ENCODE measurements around the gene PCYT1A. TPM values are rescaled to one million over a fixed set of nuclear protein-coding genes. Genes with fewer than 3 reads are reported as not detected.
"Not testable (repeated sequence)": the region's sequence is repeated elsewhere in the genome, so short reads cannot be mapped to it uniquely, and the experiment has no call there.

PCYT1A gene
- total RNA-seq, 2 experiments from 2014 or later: 52.9 to 53.8 TPM

DNA sequence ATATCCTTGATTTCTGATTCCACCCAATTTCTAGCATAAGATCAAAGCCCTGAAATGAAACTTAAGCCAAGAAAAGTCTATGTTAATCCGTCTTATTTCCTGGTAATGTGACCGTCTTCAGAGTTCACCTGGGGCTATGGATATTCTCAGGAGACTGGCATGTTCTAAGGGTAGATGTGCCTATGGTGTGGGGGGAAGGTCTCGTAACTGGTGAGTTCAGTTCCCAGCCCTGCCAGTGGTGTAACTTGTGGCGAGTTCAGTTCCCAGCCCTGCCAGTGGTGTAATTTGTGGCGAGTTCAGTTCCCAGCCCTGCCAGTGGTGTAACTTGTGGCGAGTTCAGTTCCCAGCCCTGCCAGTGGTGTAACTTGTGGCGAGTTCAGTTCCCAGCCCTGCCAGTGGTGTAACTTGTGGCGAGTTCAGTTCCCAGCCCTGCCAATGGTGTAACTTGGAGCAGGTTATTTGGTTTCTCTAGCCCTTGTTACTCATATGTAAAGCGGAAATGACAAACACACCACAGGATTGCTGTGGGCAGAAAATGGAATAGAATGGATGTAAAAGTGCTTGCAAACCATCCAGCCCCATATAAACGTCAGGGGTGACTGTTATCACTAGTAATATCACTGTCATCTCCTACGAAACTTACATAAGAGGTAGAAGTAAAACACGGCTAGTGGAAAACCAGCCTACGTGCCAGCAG, 40.8 kb downstream of the PCYT1A start:
- CTCF ChIA-PET: no interaction called here
- POLR2A ChIA-PET: no interaction called here

- POLR2A ChIA-PET, CTCF ChIA-PET: not testable (repeated sequence)
These were observed 43.4 kb downstream of the PCYT1A start for GRCh38 chr3:196244166-196244565.

DNA sequence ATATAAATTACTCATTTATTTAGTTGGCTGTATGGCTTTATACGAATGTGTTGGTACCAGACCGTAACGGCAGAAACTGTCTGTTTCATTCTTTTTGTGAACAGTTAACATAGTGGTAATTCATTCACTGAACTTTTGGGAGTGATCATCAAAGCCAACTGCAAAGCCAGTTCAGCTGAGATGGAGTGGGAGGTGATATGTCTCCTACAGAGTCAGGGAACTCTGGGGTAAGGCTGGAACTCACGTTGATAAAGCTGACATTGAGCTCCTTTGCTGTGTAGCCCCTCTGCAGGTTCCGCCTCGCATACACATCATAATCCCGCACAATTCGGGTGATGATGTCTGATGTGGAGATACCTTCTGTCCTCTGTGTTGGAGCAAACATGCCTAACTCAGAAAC, 45.8 kb downstream of the PCYT1A start:
- ChIA-PET POLR2A (no interaction called here), CTCF (no interaction called here)

- CTCF ChIA-PET: interaction anchor here (1.2 kb wide), 1 partner anchor 328 kb away, joined by 3 read pairs; the partner anchor contains the start of genes FBXO45 and WDR53
These were observed 47.1 kb downstream of the PCYT1A start for GRCh38 chr3:196240424-196240823.

DNA sequence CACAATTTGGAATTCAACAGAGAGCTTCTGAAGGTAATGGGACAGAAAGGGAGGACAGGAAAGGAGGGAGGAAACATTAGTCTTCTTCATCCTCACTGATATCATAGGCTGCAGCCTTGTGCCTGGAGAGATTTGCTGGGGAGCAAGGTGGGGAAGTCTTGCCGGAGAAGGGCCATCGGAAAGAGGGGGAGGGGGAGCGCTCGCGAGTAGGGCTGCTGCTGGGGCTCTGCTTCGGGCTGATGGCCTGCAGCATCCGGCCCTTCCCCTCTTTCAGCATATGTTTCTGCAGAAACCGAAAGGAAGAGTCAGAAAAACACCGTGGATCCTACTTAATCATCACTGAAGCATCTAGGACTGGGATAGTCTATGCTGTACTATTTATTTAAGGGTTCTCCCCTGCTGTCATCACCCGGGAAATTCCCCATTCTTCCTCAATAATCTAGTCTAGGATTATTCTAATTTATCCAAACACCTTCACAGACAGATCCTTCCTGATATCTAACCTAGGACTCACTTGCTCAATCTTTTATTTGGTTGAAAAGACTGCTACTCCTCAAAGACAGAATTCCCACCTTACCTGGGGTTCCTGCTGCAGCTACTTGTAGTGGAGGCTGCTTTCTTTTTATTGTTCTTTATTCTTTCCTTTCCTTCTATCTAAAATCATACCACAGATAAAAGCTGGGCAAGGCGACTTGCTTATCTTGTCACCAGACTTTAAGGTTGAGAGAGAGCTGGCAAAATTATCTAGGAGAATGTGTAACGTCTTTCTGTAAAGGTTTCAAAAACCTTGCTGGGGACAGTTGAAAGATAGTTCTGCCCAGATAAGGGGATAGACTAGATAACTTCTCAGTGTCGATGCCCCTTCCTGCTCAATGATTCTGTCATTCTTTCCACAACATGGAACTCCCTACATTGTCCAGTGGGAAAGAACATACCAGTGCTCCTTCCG, 48.6 kb downstream of the PCYT1A start:
- ChIA-PET CTCF (no interaction called here), POLR2A (no interaction called here)

More at GRCh38 chr3:196240424-196240823, 47.1 kb downstream of the PCYT1A start:
- POLR2A ChIA-PET: no interaction called here

DNA sequence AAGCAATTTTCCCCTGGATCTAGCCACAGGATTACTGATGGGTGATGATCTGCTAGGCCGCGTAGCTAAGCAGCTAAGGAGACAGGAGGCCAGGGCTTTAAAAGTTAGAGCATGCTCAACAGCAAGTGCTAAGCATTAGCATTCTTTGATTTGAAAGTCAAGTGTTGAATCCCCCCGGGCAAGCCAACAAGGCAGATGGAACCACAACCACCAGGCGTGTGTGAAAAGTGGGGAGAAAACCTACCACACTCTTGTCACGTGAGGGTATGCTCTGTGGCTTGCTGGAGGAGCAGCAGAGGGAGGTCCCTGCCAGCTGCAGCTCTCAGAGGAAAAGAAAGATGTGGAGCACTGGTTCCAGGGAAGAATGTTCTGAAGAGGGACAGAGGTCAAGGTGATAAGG, 50.3 kb downstream of the PCYT1A start:
- CTCF ChIA-PET: interaction anchor here (0.6 kb wide), 1 partner anchor 62 kb away, joined by 3 read pairs; no protein-coding TSS in a partner anchor
- POLR2A ChIA-PET: no interaction called here

GRCh38 chr3:196236223-196236622, 51.3 kb downstream of the PCYT1A start:
- ChIA-PET CTCF (interaction anchor here (2.2 kb wide), 1 partner anchor 17 kb away, joined by 6 read pairs; no protein-coding TSS in a partner anchor), POLR2A (no interaction called here)

GRCh38 chr3:196235452-196236122, 51.9 kb downstream of the PCYT1A start:
- POLR2A ChIA-PET: no interaction called here

GRCh38 chr3:196232882-196233251, 54.7 kb downstream of the PCYT1A start:
- ChIA-PET POLR2A (no interaction called here), CTCF (no interaction called here)

More at GRCh38 chr3:196235452-196236122, 51.9 kb downstream of the PCYT1A start:
- CTCF ChIA-PET: interaction anchor here (0.6 to 2.2 kb wide), 3 partner anchors 18 to 78 kb away, joined by 3 to 6 read pairs (median 5); no protein-coding TSS in a partner anchor

- ChIA-PET CTCF (no interaction called here), POLR2A (no interaction called here)
These were observed 55.2 kb downstream of the PCYT1A start for GRCh38 chr3:196232154-196232881.

DNA sequence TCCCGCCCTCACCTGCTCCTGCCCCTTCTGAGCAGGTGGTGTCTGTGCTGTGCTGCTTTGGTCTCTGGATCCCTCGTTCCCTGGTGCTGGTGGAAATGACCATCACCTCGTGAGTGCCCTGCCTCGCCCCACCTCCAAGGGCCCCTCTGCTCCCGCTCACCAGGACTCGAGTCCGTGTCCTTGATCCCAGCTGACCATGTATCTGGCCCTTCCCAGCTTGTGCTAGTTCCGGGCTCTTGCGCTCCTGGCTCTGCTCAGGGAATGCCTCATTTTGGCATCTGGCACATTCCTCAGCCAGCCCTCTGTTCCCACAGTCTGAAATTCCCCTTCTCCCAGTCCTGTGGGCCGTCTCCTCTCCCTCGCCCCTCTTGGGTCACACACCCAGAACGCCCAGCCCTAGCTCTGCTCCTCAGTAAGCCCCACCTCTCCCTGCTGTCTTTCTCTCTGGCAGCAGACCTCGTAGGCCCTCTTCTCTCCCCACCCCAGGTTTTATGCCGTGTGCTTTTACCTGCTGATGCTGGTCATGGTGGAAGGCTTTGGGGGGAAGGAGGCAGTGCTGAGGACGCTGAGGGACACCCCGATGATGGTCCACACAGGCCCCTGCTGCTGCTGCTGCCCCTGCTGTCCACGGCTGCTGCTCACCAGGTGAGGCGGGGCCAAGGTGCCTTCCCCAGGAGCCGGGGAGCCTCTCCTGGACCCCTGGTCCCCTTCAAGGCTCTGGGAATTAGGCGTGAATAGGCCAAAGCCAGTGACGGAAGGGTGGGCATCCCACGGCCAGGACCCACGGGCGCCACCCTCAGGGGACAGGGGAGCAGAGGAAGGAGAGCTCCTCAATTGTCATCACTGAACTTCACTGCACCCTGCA, 59.7 kb downstream of the PCYT1A start:
- ChIA-PET POLR2A (no interaction called here), CTCF (interaction anchor here (0.6 kb wide), 1 partner anchor 189 kb away, joined by 3 read pairs; no protein-coding TSS in a partner anchor)

GRCh38 chr3:196227121-196227561, 60.4 kb downstream of the PCYT1A start:
- POLR2A ChIA-PET: no interaction called here
- CTCF ChIA-PET: interaction anchor here (0.7 kb wide), 1 partner anchor 78 kb away, joined by 3 read pairs; no protein-coding TSS in a partner anchor

- ChIA-PET CTCF (no interaction called here), POLR2A (no interaction called here)
These were observed 61.7 kb downstream of the PCYT1A start for GRCh38 chr3:196225763-196226364.

- ChIA-PET CTCF (no interaction called here), POLR2A (no interaction called here)
These were observed 62.4 kb downstream of the PCYT1A start for GRCh38 chr3:196225086-196225485.

DNA sequence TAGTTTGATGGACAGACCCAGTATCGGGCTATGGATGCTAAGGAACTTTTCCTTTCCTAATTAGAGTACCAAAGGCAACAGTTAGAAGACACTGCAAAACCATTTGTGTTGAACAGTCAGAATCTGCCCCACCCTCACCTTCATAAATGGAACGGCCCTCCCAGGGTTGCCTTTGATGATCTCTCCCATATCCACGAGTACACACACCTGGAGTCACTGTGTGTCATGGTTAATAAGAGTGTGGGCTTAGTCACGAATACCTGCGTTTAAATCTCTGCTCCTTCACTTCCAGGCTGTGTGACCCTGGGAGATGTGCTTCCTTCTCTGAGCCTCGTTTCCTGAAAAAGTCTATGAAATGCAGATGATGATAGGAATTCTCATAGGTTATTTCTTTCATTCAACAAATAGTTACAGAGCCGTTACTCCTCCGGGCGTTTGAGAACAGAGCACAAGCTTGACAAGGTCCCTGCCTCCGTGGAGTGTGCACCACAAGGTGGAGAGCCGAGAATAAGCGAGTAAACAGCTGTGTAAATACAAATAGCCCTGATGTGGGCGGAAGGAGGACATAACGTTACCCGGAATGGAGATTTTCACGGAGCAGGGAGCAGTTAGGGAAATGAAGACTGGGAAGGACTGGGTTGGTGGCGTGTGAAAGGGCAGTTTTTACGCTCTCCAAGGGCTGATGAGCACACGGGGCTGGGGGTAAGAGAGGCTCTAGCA, 64.5 kb downstream of the PCYT1A start:
- ChIA-PET CTCF (no interaction called here), POLR2A (no interaction called here)

DNA sequence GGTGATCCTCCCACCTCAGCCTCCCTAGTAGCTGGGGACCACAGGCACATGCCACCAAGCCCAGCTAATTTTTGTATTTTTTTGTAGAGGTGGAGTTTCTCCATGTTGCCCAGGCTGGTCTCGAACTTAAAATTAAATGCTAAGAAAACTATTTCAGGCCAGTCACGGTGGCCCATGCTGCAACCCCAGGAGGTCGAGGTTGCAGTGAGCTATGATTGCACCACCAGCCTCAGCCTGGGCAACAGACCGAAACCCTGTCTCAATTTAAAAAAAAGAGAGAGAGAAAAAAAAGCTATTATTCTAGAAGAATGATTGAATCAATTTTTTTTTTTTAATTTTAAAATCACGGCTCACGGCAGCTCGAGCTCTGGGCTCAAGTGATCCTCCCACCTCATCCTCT, 66.5 kb downstream of the PCYT1A start:
- ChIA-PET CTCF (interaction anchor here (0.6 kb wide), 1 partner anchor 174 kb away, joined by 3 read pairs; no protein-coding TSS in a partner anchor), POLR2A (interaction anchor here (0.6 kb wide), 2 partner anchors 67 to 188 kb away, joined by 4 to 7 read pairs; no protein-coding TSS in a partner anchor)

DNA sequence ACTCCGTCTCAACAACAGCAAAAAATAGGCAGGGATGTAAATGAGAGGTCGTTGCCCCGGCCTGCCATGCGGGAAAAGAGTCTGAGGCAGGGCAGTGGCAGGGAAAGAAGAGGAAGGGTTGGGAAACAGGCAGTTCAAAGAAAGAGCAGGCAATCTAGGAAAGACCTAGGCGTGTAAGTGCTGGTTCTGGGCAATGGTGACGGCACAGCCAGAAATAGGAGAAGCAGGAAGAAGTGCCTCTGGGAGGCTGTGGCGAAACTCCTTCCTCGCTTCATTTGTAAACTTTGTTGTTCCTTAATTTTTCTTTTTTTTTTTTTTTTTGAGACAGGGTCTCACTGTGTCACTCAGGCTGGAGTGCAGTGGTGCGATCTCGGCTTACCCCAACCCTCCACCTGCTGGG, 66.9 kb downstream of the PCYT1A start:
- ChIA-PET POLR2A (interaction anchor here (0.6 kb wide), 1 partner anchor 68 kb away, joined by 4 read pairs; no protein-coding TSS in a partner anchor), CTCF (interaction anchor here (0.6 kb wide), 1 partner anchor 174 kb away, joined by 3 read pairs; no protein-coding TSS in a partner anchor)
